ENCODE data around the gene HAO1.
"Not testable (repeated sequence)": the region's sequence is repeated elsewhere in the genome, so short reads cannot be mapped to it uniquely, and the experiment has no call there.

HAO1 gene

DNA sequence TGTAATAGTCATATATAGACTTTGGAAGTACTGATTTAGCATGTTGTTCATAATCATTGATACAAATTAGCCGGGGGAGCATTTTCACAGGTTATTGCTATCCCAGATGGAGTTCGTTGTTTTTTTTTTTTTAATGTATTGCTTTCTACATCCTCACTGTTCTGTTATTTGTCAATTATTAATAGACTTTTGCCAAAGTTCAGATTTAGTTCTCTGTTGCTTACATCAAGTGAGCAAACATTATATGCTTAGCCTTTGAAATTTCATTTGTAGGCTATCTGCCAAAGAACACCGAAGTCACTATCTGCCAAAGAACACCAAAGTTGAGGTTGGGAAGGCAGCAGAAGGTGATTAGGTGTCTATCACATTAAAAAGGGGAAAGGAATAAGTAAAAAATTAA, at the start of gene HAO1:
Gene HAO1 (minus strand): TSS at position 118 of the 400 bp plus-strand sequence. CDS start 36 bp downstream, at position 82.
- no peak for DNase-seq

GRCh38 chr20:7989379-7989778, 49.1 kb upstream of the HAO1 start:
- DNase-seq: peak; percentile 50

- DNase-seq: no peak
Observed at GRCh38 chr20:7985916-7986315, 45.7 kb upstream of the HAO1 start.

DNA sequence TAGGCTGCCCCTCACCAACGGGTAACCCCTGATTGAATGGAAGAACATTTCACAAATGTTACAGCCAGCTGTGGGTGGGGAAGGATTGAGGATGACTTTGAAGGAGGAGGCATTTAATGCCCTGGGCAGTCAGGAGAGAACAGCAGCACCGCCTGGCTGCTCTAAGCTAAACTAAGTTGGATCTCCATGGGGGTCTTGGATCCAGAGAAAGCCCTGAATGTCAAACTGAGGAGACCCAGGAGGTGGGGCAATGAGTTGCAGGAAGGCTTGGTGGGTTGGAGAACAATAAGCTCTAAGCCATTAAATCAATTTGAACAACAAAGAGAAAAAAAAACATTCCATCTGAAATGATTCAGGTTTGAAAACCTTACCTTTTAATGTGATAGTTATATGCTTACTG, 43.9 kb upstream of the HAO1 start:
- DNase-seq: no peak

DNA sequence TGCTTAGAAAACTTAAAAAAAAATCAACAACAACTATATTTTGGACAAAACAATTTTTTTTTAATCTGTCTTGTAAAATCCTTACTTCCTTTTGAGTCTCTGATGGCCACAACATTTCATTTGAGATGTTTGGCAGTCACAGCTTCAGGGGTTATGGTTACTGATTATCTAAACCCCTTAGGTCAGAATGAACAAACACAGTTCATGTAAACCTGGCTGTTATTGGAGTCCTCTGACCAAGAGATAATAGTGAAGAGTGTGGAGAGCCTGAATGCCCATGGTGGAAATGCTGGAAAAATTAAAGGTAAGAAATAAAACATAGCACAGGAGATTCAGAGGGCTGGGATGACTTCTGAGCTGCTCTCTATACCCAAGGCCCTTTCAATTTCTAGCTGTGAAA, 41.1 kb upstream of the HAO1 start:
- DNase-seq: no peak

GRCh38 chr20:7980332-7981046, 40.2 kb upstream of the HAO1 start:
- DNase-seq: no peak

GRCh38 chr20:7977709-7978108, 37.5 kb upstream of the HAO1 start:
- no peak for DNase-seq

DNA sequence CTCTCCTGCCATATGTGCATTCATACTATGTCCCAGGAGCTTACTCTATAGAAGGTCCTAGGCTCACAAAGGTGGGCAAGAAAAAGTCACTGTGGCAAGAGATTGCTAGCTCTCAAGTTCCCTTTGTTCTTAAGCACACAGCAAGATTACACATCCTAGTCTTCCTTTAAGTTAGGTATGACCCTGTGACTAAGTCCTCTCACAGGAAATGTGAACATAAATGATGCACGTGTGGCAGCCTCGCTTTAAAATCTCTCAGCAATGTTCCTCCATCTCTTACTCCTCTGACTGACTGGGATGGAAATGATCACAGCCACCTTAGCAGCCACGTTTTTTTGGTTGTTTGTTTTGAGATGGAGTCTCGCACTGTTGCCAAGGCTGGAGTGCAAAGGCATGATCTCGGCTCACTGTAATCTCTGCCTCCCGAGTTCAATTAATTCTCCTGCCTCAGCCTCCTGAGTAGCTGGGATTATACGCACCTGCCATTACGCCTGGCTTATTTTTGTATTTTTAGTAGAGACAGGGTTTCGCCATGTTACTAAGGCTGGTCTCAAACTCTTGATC, 35.7 kb upstream of the HAO1 start:
- DNase-seq: no peak

DNA sequence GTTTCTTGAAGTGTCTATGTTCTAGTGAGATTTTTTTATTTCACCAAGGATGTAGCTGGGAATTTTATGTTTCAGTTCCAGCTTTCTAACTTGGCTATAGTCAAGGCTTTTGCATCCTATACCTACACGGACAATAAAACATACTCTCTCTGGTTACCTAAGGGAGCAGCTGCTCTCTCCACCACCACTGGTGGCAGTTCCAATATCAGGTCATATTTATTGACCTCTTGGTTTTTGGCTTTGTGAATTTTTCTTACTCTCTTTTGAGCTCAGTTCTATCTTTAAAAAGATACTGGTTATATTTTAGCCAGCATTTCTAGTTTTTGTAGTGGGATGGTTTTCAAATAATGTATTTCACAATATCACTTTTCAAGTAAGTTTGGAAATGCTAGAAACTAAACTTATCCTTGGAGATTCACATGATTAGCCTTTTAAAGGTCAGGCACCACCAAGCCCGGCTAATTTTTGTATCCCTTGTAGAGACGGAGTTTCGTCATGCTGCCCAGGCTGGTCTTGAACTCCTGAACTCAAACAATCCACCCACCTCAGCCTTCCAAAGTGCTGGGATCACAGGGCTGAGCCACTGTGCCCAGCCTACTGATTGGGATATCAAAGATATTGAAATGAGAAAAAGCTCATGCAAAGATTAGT, 34.7 kb upstream of the HAO1 start:
- DNase-seq: no peak

- no peak for DNase-seq
Observed at GRCh38 chr20:7971536-7972280, 31.4 kb upstream of the HAO1 start.

- no peak for DNase-seq
Observed at GRCh38 chr20:7967199-7967844, 27.1 kb upstream of the HAO1 start.

DNA sequence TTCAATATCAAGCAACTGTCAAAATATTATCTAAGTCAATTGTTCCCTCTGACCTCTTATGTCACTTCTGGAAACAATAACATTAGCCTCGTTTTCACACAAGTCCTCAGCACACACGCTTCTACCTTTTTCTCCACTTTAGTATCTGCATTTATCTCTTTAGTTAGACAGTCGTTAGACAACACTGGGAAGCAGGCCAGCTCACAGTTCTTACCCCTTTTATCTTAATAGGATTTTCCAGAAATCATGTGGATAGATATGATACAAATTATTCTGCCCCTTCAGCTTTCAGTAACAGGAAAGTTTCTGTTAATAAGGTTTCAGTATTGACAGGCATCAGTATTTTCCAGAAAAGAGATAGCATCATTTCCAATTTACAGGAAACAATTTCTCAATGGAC, 25.9 kb upstream of the HAO1 start:
- no peak for DNase-seq

DNA sequence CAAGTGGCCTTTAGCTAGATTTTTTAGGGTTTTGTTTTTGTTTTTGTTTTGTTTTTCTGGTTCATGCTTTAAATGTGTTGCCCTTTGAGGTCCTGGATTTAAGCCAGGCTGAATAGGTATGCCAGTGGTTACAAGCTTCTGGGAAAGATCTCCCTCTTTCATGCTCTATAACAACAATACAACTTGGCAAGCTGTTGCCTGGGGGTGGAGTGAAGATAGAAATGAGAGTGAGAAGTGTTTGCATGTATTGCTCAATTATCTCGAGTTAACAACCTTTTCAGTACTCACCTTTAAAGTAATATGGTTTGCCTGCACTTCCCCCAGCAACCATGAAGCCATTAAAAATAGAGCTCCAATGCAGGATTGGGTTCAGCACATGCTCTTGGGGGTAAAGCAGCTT, 19.2 kb upstream of the HAO1 start:
- no peak for DNase-seq

GRCh38 chr20:7956561-7956960, 16.3 kb upstream of the HAO1 start:
- DNase-seq: not testable (repeated sequence)

GRCh38 chr20:7950387-7950786, 10.1 kb upstream of the HAO1 start:
- DNase-seq: no peak

GRCh38 chr20:7943891-7944290, 3.6 kb upstream of the HAO1 start:
- DNase-seq: no peak

GRCh38 chr20:7939663-7940062, 595 bp downstream of the HAO1 start:
- no peak for DNase-seq

DNA sequence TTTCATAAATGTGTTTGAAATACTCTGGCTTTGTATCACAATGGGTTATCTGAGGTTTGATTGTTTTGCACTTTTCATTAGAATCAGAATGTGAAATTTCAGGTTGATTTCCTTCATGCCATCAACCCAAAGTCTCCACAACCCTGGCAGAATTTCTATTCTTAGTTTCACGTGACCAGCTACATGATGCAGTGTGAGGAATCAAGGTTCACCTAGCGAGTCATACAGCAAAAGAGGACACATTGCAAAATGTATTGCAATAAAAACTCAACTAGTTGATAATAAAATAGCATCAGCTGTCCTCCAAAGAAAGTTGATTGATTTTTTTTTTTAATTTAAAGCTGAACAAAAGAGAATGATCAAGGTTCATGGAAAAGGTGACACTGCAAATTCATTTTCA, 2.2 kb downstream of the HAO1 start:
- DNase-seq: no peak

- DNase-seq: no peak
Observed at GRCh38 chr20:7937328-7937727, 2.9 kb downstream of the HAO1 start.

- DNase-seq: peak; percentile 28
Observed at GRCh38 chr20:7935027-7935551, 5.2 kb downstream of the HAO1 start.

GRCh38 chr20:7933346-7933745, 6.9 kb downstream of the HAO1 start:
- DNase-seq: peak; percentile 37

- peak; percentile 56 for DNase-seq
Observed at GRCh38 chr20:7930343-7930742, 9.9 kb downstream of the HAO1 start.

GRCh38 chr20:7926767-7927166, 13.5 kb downstream of the HAO1 start:
- DNase-seq: peak; percentile 42
